Fibroblast of the aortic adventitia (primary cell): ENCODE results near the gene SMG9. TPM values are rescaled to one million over a fixed set of nuclear protein-coding genes. Genes with fewer than 3 reads are reported as not detected.

Source experiments
- DNase-seq: peaks from one replicate; pipeline ENCODE4 v3.0.0-alpha.2; 2010; ENCODE audit warnings: low read depth
- H3K4me3 ChIP-seq: 2 replicates; pipeline ENCODE4 v1.5.1; 2011; ENCODE audit warnings: low read depth, mild to moderate bottlenecking, control low read depth, low read length, moderate library complexity
- total RNA-seq: library from RNA; depleted of rRNA; stranded (reverse); fragments of >200 nt; gene quantifications from 2 replicates; pipeline ENCODE4 v1.2.3, GENCODE V29; 2012; ENCODE audit warnings: low replicate concordance
- TF ChIP-seq, protein P1 (sequence below): IDR thresholded peaks from 2 replicates; pipeline ENCODE4 v1.5.1; 2011; ENCODE audit warnings: mild to moderate bottlenecking, low read length, control low read depth, inconsistent platforms; ENCODE audit not compliant: insufficient read depth

The SMG9 gene
- total RNA-seq, 1 donor = 25.0 TPM

GRCh38 chr19:43749152-43749551 lies 5.6 kb downstream of the SMG9 start:
- TF ChIP-seq, protein P1, sequence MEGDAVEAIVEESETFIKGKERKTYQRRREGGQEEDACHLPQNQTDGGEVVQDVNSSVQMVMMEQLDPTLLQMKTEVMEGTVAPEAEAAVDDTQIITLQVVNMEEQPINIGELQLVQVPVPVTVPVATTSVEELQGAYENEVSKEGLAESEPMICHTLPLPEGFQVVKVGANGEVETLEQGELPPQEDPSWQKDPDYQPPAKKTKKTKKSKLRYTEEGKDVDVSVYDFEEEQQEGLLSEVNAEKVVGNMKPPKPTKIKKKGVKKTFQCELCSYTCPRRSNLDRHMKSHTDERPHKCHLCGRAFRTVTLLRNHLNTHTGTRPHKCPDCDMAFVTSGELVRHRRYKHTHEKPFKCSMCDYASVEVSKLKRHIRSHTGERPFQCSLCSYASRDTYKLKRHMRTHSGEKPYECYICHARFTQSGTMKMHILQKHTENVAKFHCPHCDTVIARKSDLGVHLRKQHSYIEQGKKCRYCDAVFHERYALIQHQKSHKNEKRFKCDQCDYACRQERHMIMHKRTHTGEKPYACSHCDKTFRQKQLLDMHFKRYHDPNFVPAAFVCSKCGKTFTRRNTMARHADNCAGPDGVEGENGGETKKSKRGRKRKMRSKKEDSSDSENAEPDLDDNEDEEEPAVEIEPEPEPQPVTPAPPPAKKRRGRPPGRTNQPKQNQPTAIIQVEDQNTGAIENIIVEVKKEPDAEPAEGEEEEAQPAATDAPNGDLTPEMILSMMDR = no peak
- no peak overlapping the region for H3K4me3 ChIP-seq
- DNase-seq = no peak

GRCh38 chr19:43748685-43749084 lies 6.1 kb downstream of the SMG9 start:
- no peak overlapping the region for H3K4me3 ChIP-seq
- DNase-seq = no peak
- TF ChIP-seq, protein P1 = no peak

GRCh38 chr19:43748205-43748594 lies 6.6 kb downstream of the SMG9 start:
- no peak for DNase-seq
- no peak overlapping the region for H3K4me3 ChIP-seq
- TF ChIP-seq, protein P1 = no peak

DNA sequence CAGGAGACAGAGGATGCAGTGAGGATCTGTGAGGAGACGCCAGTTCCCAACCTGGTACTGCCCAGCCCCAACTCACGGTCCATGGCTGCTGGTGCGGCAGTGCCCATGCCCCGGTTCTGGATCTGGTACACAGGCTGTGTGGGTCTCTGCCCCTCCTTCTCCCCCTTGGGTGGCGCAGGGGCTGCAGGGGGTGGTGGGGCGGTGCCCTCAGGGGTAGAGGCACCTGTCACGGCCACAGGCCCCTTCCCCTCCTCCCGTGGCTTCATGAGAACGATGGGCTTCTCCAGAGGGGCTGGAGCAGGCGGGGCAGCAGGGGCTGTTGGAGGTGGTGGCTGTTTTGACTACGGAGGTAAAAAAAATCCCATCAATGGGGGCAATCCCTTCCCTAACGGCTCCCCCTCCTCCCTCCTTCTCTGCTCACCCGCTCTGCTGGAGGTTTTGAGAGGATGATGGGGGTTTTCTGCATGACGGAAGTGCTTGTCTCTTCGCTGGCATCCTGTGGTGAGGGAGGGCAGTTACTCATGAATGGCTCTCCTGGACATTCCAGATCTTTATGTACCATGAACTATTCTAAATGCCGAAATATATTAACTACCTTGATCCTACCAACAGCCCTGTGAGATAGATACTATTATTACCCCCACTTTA lies 7.1 kb downstream of the SMG9 start:
- no peak for DNase-seq
- no peak overlapping the region for H3K4me3 ChIP-seq
- TF ChIP-seq, protein P1 = no peak

DNA sequence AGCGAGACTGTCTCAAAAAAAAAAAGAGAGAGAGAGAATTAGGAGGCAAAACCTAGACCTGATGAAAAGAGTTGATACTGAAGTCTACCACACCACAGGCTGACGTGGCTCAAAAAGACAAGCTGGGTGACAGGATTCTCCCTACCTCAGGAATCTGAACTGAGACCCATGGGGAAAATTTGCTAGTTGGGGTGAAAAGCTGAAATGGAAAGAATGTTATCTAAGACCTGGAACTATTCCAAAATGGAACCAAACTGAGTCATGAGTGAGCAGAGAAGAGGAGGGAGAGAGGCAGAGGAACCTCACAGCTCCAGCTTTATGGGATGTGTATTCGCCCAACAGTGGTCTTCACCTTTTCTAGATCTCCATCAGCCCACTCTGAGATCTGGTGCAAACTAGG lies 11.7 kb downstream of the SMG9 start:
- peak; percentile 77 for DNase-seq
- TF ChIP-seq, protein P1 = no peak

DNA sequence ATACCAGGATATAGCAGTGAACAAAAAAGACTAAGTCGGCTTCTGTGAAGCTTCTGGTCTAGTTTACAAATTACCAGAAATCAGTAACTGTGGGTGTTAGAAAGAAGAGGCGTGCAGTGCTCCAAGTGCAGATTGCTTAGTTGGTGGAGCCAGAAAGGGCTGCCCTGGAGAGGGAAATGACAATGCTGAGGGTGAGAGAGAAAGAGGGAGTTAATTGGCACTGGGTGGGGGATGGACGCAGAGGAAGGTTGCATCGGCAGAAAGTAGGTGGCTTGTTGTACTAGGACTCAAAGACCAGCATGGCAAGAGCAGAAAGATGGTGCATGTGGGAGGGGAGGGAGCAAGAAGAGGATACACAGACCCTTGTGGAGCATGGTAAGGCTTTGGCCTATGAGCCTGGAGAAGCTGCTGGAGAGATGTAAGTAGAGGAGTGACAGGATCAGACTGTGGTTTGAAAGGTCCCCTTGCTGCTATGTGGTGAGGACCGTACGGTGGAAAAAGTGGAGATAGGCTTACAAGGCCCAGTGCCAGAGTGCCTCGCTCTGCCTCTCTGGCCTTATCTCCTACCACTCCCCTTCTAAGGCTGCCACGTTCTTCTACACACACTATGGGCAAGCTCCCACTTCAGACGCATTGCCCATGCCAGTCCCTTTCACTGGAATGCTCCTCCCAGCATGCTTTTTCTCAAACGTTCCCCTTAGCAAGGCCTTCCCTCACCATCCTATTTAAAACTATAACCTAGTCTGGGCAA lies 13.5 kb downstream of the SMG9 start:
- H3K4me3 ChIP-seq = no peak overlapping the region
- no peak for DNase-seq
- TF ChIP-seq, protein P1 = no peak

More for the DNA sequence above, 11.7 kb downstream of the SMG9 start:
- no peak overlapping the region for H3K4me3 ChIP-seq
